Panc1 (cell line): ENCODE data around the gene SFRP4.

ENCODE experiments used
- POLR2AphosphoS5 ChIP-seq: IDR thresholded peaks from 2 replicates; pipeline ENCODE4 v1.6.1; 2012; ENCODE audit warnings: mild to moderate bottlenecking, low read depth, low read length, moderate library complexity
- TF ChIP-seq, protein P1 (sequence below): fragments of 450-650 bp; IDR thresholded peaks from 2 replicates; pipeline ENCODE4 v1.5.1; 2017; ENCODE audit warnings: mild to moderate bottlenecking

DNA sequence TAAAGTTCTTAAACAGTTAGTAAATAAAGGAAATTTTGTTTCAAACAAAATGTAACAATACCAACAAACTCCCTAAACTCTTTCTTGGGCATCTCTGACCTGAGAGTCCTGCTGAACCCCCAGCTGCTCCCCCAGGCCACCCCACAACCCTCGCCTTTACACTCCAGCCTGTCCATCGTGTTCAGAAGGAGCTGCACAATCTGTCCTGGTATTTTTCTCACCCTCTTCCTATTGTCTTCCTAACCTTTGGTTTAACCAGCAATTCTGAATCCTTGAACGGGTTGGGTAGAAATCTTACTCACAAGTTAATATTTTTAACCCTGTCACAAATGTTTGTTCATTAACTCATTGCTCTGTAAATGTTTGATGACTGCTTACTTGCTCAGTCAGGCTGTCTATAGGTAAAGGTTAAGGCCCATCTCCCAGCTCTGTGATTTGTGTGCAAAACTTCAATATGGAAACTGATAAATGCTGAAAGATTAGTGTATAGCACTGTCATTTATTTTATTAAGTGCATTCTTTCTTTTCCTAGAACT lies 16.8 kb downstream of the SFRP4 start:
- TF ChIP-seq, protein P1, sequence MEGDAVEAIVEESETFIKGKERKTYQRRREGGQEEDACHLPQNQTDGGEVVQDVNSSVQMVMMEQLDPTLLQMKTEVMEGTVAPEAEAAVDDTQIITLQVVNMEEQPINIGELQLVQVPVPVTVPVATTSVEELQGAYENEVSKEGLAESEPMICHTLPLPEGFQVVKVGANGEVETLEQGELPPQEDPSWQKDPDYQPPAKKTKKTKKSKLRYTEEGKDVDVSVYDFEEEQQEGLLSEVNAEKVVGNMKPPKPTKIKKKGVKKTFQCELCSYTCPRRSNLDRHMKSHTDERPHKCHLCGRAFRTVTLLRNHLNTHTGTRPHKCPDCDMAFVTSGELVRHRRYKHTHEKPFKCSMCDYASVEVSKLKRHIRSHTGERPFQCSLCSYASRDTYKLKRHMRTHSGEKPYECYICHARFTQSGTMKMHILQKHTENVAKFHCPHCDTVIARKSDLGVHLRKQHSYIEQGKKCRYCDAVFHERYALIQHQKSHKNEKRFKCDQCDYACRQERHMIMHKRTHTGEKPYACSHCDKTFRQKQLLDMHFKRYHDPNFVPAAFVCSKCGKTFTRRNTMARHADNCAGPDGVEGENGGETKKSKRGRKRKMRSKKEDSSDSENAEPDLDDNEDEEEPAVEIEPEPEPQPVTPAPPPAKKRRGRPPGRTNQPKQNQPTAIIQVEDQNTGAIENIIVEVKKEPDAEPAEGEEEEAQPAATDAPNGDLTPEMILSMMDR: no peak
- TF ChIP-seq POLR2AphosphoS5: no peak
